OCI-LY3 (cell line): ENCODE data around the gene ANKRD17.

ENCODE experiments used
- EZH2phosphoT487 ChIP-seq: fragments of 200-600 bp; shearing (Covaris generic); IDR thresholded peaks from 2 replicates; pipeline ENCODE4 v1.6.1; 2018; ENCODE audit warnings: antibody characterized with exemption, mixed run types, low read depth
- TF ChIP-seq, protein P1 (sequence below): fragments of 200-600, 300-600 bp; sonication (generic); IDR thresholded peaks from 2 replicates; pipeline ENCODE4 v1.5.1; 2014; ENCODE audit warnings: antibody characterized with exemption, low read length, low read depth

DNA sequence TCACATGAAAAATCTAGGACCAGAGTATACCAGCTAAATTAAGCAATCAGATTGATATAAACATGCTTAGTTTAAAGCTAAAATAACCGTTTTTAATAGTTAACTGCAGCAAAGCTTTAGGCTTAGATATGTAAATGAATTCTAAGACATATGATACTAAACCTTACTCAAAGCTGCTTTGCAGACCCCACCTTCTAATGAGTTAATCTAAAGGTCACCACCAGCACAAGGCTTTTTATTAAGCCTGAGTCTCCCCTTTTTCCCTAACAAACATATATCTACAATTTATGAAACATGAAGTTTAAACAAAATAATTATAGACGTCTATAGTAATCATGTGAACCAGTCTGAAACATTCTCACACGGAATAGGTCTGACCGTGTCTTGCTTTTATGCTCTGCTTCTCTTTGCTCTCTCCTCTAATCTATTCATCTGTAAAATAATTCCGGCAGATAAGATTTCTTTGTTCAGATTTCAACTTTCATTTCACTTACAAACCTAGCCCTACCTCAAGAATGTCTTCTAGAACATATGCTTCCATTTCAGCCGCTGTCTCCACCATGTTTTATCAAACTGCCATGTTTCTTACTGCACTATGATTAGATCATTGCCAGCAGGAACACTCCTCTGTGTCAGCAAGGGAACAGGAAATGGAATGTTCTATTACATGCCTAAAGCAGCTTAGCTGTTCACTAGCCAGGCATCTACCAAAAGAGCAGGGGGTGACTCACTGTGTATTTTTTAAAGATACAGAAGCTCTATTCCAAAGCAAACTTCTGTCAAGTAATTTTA is 35.9 kb downstream of the ANKRD17 start:
- TF ChIP-seq, protein P1, sequence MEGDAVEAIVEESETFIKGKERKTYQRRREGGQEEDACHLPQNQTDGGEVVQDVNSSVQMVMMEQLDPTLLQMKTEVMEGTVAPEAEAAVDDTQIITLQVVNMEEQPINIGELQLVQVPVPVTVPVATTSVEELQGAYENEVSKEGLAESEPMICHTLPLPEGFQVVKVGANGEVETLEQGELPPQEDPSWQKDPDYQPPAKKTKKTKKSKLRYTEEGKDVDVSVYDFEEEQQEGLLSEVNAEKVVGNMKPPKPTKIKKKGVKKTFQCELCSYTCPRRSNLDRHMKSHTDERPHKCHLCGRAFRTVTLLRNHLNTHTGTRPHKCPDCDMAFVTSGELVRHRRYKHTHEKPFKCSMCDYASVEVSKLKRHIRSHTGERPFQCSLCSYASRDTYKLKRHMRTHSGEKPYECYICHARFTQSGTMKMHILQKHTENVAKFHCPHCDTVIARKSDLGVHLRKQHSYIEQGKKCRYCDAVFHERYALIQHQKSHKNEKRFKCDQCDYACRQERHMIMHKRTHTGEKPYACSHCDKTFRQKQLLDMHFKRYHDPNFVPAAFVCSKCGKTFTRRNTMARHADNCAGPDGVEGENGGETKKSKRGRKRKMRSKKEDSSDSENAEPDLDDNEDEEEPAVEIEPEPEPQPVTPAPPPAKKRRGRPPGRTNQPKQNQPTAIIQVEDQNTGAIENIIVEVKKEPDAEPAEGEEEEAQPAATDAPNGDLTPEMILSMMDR = no peak
- TF ChIP-seq EZH2phosphoT487 = no peak
